HL-60/S4 (cell line): ENCODE measurements around the gene HADHA.

Experiments used
- in situ Hi-C: fragments of 300-500 bp; cut with MboI; formaldehyde crosslinking; loops from 2 replicates; pipeline ENCODE4 v1.14.3; 2022; ENCODE audit warnings: low sequenced_read_pairs

The HADHA gene

GRCh38 chr2:26148501-26148900 is 95.9 kb downstream of the HADHA start:
- in situ Hi-C loops = loop anchor here (5.0 to 10.0 kb wide), 3 partner anchors 154 to 544 kb away; no protein-coding TSS in a partner anchor

GRCh38 chr2:26144953-26145680 is 99.3 kb downstream of the HADHA start:
- in situ Hi-C loops = loop anchor here (5.0 to 10.0 kb wide), 3 partner anchors 150 to 540 kb away; no protein-coding TSS in a partner anchor

- in situ Hi-C loops = loop anchor here (10.0 kb wide), 2 partner anchors 149 to 539 kb away; no protein-coding TSS in a partner anchor
Measured at GRCh38 chr2:26144031-26144430, 100.4 kb downstream of the HADHA start.

GRCh38 chr2:26141145-26141769 is 103.2 kb downstream of the HADHA start:
- in situ Hi-C loops = loop anchor here (10.0 kb wide), 2 partner anchors 146 to 536 kb away; no protein-coding TSS in a partner anchor
